Activated CD4-positive, alpha-beta T cell treated with anti-CD3 and anti-CD28 coated beads, Interleukin-2, amount 10 ng/mL, durations not matched to agents 24 days and 14 days (primary cell): ENCODE data around the gene INSM1. TPM values are rescaled to one million over a fixed set of nuclear protein-coding genes. Genes with fewer than 3 reads are reported as not detected.

Source experiments
- DNase-seq: peaks from one replicate; pipeline ENCODE4 v3.0.0; 2022
- H3K27ac Mint-ChIP-seq: one replicate; pipeline ENCODE4 v1.8.0; 2022; ENCODE audit warnings: mild to moderate bottlenecking, mixed read lengths
- H3K27me3 Mint-ChIP-seq: one replicate; pipeline ENCODE4 v1.8.0; 2022; ENCODE audit warnings: mixed read lengths
- H3K36me3 Mint-ChIP-seq: one replicate; pipeline ENCODE4 v1.8.0; 2022; ENCODE audit warnings: low read depth, mild to moderate bottlenecking, mixed read lengths
- H3K4me1 Mint-ChIP-seq: one replicate; pipeline ENCODE4 v1.8.0; 2021; ENCODE audit warnings: mixed read lengths
- H3K4me3 Mint-ChIP-seq: one replicate; pipeline ENCODE4 v1.8.0; 2022; ENCODE audit warnings: mild to moderate bottlenecking, moderate library complexity, mixed read lengths
- H3K9me3 Mint-ChIP-seq: one replicate; pipeline ENCODE4 v1.8.0; 2021; ENCODE audit warnings: mixed read lengths
- intact Hi-C: fragments of 100-400 bp; cut with micrococcal nuclease; formaldehyde crosslinking; loops from one replicate; pipeline ENCODE4 v1.15.1; 2023
- total RNA-seq: library from RNA; stranded (reverse); gene quantifications from 2 replicates; pipeline ENCODE4 v1.2.3, GENCODE V29; 2022

INSM1 gene
- total RNA-seq, 1 donor from 2014 or later = 46.7 TPM

DNA sequence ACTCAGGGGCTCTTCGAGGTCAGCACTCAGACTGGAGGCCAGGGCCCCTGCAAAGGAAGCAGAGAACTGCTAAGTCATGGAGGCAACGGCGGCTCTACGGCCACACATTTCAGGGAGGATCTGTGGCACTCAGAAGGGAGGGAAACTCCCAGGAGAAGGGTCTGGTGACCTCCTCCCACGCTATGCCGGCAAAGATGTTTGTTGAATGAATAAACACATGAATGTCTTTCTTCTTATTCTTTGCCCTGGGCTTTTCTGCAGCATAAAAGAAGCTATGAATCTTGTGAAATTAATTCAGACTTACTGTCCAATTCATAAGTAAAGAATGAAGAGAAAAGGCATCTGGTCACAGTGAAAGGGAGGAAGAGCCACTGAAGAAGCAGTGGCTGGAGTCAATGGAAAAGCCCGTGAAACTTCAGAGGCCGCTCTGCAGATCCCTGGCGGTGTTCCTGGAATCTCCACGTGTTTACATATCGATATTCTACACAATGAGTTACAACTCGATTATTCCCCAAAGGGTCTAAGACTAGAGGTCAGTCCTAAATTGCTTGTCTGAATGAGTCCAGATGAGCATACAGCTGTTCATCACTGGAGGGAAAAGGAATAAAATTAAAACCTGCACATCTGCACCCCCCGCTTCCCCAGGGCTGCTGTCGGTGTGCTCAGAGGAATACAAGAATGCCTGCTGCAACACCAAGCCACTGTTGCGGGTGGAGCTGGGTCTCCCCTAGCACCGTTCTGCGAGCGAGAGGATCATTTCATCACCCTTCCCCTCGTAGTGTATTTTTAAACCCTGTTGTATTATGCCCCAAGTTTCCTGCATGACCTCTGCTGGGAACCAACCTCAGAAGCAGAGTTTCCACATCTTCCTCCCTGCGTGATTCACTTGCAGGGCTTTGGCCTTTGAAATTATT lies 25.6 kb downstream of the INSM1 start:
- no peak for DNase-seq
- no peak overlapping the region for H3K27ac Mint-ChIP-seq
- no peaks in the 10 kb centered on the region for H3K9me3 Mint-ChIP-seq
- H3K36me3 Mint-ChIP-seq = peaks cover 2% of the 10 kb centered on the region
- H3K27me3 Mint-ChIP-seq = no peaks in the 10 kb centered on the region
- no peaks in the 10 kb centered on the region for H3K4me1 Mint-ChIP-seq
- intact Hi-C loops = no loop called here
- H3K4me3 Mint-ChIP-seq = no peak overlapping the region

DNA sequence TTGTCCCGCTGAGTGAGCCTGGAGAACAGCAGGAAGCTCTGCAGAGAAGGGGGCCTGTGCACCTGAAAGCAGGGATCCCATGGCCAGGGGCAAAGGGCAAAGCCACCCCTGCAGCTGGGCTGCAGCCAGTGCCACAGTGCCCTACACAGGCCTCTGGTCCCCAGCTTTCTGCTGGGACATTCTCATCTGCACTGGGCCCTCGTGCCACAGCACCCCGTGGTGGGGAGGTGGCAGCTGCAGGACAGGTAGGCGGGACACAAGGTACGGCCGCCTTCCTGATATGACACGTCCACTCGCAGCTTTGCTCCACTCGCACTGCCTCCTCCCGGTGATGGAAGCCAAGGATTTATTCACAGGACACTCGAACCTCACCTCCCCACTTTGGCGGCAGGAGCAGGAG lies 27.2 kb downstream of the INSM1 start:
- intact Hi-C loops = no loop called here
- Mint-ChIP-seq H3K9me3 (no peaks in the 10 kb centered on the region), H3K27me3 (no peaks in the 10 kb centered on the region)

DNA sequence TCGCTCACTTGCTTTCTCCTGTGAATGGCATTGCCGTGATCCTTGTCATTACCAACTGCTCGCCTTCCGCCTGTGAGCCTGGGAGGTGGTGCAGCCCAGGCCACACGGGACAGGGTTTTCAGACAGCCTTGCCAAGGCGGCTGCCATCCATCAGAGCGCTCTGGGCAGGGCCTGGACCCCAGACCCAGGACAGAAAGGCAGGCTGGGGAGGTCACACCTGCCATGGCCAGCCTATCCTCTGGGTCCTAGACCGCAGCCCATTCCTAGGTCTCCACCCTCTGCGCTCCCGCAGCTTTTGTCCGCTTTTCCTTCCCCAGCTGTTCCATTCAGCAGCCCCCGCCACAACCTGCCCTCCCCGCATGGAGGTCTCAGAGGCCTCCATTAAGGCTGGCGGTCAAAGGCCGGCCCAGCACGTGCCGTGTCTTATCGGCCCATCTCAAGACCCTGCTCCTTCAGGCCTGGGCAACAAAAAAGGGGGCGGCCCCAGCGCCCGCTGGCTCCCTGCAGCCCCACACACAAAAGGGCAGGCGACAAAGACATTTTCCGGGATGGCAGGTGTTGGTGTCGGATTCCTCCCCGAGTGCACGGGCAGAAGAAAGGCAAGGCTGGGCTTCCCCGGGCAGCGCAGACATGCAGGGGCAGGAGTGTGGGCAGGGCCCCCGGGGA lies 28.1 kb downstream of the INSM1 start:
- H3K27me3 Mint-ChIP-seq = no peaks in the 10 kb centered on the region
- H3K4me1 Mint-ChIP-seq = no peaks in the 10 kb centered on the region
- DNase-seq = no peak
- no peak overlapping the region for H3K27ac Mint-ChIP-seq
- no peaks in the 10 kb centered on the region for H3K9me3 Mint-ChIP-seq
- peaks cover 2% of the 10 kb centered on the region for H3K36me3 Mint-ChIP-seq
- no peak overlapping the region for H3K4me3 Mint-ChIP-seq
- intact Hi-C loops = no loop called here

More for the DNA sequence above, 27.2 kb downstream of the INSM1 start:
- H3K27ac Mint-ChIP-seq = no peak overlapping the region
- no peak overlapping the region for H3K4me3 Mint-ChIP-seq
- no peak for DNase-seq
- H3K36me3 Mint-ChIP-seq = peaks cover 2% of the 10 kb centered on the region
- H3K4me1 Mint-ChIP-seq = no peaks in the 10 kb centered on the region

DNA sequence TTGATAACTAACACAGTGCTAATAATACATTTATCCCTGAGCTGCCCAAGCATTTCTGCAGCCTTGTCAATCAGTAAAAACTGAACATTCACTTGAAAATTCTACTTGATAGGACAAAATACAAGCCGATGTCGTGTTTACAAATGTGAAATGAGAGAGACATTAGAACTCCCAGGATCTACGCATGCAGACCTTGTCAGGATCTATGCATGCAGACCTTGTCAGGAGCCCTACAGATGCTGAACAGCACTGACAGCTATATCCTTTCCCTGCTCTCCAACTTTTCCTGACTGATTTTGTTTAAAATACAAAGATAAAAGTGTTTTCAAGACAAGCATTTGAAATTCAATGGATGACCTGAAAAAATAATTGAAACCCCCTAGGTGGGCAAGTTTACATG lies 28.9 kb downstream of the INSM1 start:
- Mint-ChIP-seq H3K4me3 (no peak overlapping the region), H3K4me1 (no peaks in the 10 kb centered on the region), H3K27me3 (no peaks in the 10 kb centered on the region), H3K36me3 (peaks cover 2% of the 10 kb centered on the region), H3K9me3 (no peaks in the 10 kb centered on the region), H3K27ac (no peak overlapping the region)
- intact Hi-C loops = no loop called here
- no peak for DNase-seq

DNA sequence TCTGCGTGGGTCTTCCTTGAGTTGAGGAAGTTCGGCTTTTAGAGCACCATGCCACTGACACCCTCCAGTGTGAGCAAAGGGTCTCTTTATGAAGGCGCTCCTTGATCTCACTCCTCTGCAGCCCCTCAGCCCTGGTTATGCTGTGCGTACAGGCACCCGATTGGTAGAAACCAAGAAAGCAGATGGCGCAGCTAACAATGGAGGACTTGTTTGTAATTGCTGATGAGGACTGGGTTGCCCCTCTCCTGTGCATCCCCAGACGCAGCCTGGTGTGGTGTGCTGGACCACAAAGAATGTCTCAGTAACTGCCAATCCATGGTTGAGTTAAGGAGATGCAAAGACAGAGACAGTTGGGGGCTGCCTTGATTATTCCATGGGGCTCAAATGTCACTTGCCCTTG lies 30.2 kb downstream of the INSM1 start:
- no peaks in the 10 kb centered on the region for H3K27me3 Mint-ChIP-seq
- H3K36me3 Mint-ChIP-seq = no peaks in the 10 kb centered on the region
- no peak overlapping the region for H3K4me3 Mint-ChIP-seq
- H3K4me1 Mint-ChIP-seq = no peaks in the 10 kb centered on the region
- no peaks in the 10 kb centered on the region for H3K9me3 Mint-ChIP-seq
- intact Hi-C loops = no loop called here
- no peak overlapping the region for H3K27ac Mint-ChIP-seq
- DNase-seq = no peak

DNA sequence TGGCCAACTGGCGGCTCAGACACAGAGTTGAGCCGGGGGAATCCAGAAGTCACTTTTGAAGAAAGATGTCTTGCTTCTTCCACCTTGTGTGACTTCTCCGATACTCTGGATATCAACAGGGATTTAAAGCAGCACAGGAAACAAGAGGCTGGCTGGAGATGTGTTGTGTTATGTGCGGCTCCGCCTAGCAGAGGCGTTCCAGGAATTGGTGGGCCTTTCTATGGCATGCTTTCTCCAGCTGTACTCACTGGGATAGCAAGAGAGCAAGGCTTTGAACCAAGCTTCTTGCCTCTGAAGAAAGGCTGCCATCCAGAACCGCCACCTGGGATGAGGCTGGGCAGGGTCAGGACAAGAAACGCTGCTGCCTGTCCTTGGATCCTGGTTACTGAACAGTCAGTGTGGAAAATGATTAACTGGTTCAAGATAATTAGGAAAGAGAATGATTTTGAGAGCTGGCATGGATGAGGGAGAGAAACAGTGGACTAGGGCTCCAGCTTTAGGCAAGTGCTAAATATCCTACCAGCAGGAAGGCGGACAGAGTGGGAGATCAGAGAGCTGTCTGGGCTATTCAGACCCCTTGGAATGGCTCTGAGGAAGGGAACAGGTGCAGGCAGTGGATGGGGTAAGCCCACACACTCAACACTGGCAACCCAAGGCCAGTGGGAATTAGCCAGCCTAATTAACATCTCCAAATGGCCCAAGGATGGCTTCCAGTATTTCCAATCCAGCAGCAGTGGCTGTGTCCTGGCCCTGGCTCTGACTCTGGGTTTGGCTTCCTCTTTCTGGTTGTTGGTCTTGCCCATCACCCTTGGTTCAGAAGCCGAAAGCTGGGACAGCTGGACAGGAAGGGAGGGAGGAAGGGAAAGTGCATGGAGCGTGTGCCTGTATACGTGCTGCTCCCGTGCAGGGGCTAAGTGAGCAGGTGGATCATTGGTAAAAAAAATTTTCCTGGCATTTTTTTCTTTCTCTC lies 31.9 kb downstream of the INSM1 start:
- Mint-ChIP-seq H3K4me1 (no peaks in the 10 kb centered on the region), H3K4me3 (no peak overlapping the region), H3K27ac (no peak overlapping the region), H3K9me3 (no peaks in the 10 kb centered on the region), H3K27me3 (no peaks in the 10 kb centered on the region), H3K36me3 (no peaks in the 10 kb centered on the region)
- no peak for DNase-seq
- intact Hi-C loops = no loop called here

DNA sequence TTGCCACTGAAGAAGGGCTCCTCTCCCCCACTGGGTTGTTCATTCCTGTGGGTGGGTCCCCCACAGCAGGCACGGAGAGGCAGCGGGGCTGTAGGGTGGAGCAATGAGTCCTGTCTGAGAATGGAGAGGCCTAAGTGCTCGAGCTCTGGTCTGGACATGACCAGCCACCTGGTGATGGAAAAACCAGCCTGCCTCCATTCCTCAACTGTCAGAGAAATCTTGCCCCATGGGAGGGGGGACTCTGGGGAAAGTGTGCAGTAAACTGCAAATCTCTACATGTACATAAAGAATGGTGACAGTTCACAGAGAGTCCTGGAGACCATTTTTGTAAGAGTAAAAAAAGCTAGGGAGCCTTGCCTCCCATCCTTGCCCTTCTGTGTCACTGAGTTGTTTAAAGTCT lies 34.1 kb downstream of the INSM1 start:
- H3K27me3 Mint-ChIP-seq = no peaks in the 10 kb centered on the region
- H3K27ac Mint-ChIP-seq = no peak overlapping the region
- H3K4me3 Mint-ChIP-seq = no peak overlapping the region
- peaks cover 2% of the 10 kb centered on the region for H3K36me3 Mint-ChIP-seq
- DNase-seq = no peak
- intact Hi-C loops = no loop called here
- no peaks in the 10 kb centered on the region for H3K4me1 Mint-ChIP-seq
- H3K9me3 Mint-ChIP-seq = no peaks in the 10 kb centered on the region

DNA sequence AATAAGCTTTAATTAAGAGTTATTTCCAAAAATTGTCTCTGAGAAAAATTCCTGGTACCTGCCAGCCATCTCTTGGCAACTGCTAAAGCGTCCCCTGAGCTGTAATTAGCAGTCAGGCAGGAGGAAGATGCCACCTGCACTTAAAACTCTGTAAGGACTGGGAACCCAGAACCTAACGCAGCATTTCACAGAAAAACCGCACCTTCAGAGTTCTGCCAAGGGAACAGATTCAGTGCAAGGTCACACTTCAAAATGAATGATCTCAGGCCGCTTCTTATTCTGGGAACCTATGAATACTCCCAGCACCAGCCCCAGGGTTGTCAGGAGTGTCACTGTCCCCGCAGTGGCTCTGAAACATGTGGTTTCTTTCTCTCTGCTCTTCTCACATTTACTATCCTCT lies 36.7 kb downstream of the INSM1 start:
- Mint-ChIP-seq H3K9me3 (no peaks in the 10 kb centered on the region), H3K4me3 (no peak overlapping the region), H3K27me3 (no peaks in the 10 kb centered on the region), H3K27ac (no peak overlapping the region), H3K36me3 (peaks cover 2% of the 10 kb centered on the region), H3K4me1 (no peaks in the 10 kb centered on the region)
- intact Hi-C loops = loop anchor here (5.0 kb wide), 1 partner anchor 42 kb away; no protein-coding TSS in a partner anchor
- no peak for DNase-seq

DNA sequence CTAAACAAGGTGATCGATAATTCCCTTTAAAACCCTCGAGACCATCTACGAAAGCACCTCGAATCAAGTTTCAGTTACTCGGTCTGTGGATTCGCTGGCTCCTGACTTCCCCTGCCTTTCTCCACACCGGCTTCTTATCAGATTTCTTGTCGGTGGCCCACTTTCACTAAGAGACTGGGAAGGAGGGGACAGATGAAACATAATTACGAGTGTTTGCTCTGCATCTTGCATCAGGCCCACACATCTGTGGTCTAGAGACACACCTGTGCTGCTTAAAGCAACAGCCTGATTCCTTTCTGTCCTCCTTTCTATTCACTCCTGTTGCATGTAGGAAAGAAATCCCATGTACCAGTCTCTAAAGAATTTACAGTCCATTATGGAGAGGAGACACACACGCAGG lies 37.7 kb downstream of the INSM1 start:
- intact Hi-C loops = loop anchor here (5.0 kb wide), 1 partner anchor 43 kb away; no protein-coding TSS in a partner anchor
- no peak overlapping the region for H3K27ac Mint-ChIP-seq
- no peak overlapping the region for H3K4me3 Mint-ChIP-seq

DNA sequence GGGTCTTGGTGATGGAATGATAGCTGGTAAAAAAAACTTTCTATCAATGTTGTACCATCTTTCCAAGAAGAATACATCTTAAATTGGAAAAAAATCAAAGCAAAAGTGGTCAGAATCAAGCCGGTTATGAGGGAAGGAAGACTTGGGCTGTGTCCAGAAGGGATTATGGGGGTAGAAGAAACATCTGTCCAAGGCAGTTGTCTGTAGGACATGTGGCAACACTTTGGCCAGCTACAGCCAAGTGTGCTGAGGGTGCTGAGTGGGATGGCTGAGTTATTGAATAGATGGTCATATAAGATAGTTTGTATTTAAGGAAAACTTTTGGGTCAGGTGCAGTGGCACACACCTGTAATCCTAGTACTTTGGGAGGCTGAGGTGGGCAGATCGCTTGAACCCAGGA lies 38.4 kb downstream of the INSM1 start:
- H3K27me3 Mint-ChIP-seq = no peaks in the 10 kb centered on the region
- no peak for DNase-seq
- peaks cover 2% of the 10 kb centered on the region for H3K4me1 Mint-ChIP-seq
- peaks cover 2% of the 10 kb centered on the region for H3K36me3 Mint-ChIP-seq
- H3K4me3 Mint-ChIP-seq = no peak overlapping the region
- H3K27ac Mint-ChIP-seq = no peak overlapping the region
- H3K9me3 Mint-ChIP-seq = no peaks in the 10 kb centered on the region
- intact Hi-C loops = loop anchor here (5.0 kb wide), 1 partner anchor 44 kb away; no protein-coding TSS in a partner anchor

More for the DNA sequence above, 37.7 kb downstream of the INSM1 start:
- H3K36me3 Mint-ChIP-seq = peaks cover 2% of the 10 kb centered on the region
- no peaks in the 10 kb centered on the region for H3K4me1 Mint-ChIP-seq
- H3K9me3 Mint-ChIP-seq = no peaks in the 10 kb centered on the region
- no peaks in the 10 kb centered on the region for H3K27me3 Mint-ChIP-seq
- DNase-seq = no peak

DNA sequence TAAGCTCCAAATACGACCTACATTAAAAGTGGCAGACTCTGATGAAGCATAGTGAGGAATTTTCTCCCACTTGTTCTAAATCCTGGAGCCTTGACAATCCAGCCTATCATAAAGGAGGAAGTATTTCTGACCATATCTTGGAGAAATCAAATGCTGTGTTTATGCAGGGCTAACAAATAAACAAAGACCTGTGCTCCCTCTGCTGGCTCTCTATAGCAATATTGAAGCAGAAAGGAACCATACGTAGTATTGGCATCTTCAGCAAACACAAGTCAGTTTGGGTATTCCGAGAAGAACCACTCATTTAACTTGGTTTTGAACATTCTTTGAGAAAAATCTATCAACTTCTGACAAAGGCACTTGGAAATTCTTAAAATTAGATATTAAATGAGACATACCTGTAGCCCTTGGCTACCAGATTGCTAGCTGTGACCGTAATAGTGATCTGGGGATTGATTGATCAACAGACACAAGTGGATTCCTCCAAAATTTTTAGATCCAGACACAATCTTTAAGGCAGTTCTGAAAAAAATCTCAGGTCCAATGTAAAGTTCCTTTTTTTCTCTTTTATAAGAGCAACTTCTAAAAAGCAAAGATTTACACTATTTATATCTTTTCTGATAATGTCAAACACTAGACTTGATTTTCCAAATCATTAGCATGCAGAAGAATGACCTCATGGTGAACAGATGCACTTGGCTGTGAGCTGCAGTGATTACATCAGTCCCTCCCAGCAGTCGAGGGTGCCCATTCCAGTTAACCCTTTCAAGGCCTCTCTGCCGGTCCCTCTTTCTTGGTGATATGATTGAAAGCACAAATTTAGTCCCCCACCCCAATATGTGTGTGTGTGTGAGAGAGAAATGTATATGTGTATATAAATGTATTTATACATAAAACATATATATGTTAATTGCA lies 40.2 kb downstream of the INSM1 start:
- H3K9me3 Mint-ChIP-seq = no peaks in the 10 kb centered on the region
- peaks cover 14% of the 10 kb centered on the region for H3K4me1 Mint-ChIP-seq
- no peak for DNase-seq
- peaks cover 2% of the 10 kb centered on the region for H3K36me3 Mint-ChIP-seq
- H3K4me3 Mint-ChIP-seq = no peak overlapping the region
- intact Hi-C loops = loop anchor here (5.0 kb wide), 1 partner anchor 46 kb away; no protein-coding TSS in a partner anchor
- H3K27ac Mint-ChIP-seq = no peak overlapping the region
- no peaks in the 10 kb centered on the region for H3K27me3 Mint-ChIP-seq

DNA sequence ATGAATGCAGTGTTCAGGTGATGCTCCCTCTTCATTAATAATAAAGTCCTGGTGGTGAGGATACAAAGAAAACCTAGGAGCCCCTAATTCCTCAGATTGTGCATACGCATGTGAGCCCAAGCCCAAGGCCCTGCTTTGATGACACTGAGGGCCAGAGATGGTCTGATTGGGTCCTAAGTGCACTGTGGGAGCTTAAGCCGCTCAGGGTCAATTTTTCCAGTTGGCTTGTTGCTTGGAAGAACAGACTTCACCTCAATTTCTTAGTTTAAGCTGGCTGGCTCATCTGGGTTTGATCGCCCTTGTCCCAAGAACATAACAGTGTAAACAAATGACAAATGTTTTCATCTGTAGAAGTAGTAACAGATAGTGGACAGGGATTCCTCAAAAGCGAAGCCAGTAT lies 41.4 kb downstream of the INSM1 start:
- Mint-ChIP-seq H3K4me3 (no peak overlapping the region), H3K36me3 (peaks cover 2% of the 10 kb centered on the region)

More for the DNA sequence above, 41.4 kb downstream of the INSM1 start:
- H3K4me1 Mint-ChIP-seq = peaks cover 20% of the 10 kb centered on the region
- H3K27ac Mint-ChIP-seq = no peak overlapping the region
- H3K27me3 Mint-ChIP-seq = no peaks in the 10 kb centered on the region
- intact Hi-C loops = loop anchor here (5.0 kb wide), 1 partner anchor 47 kb away; no protein-coding TSS in a partner anchor
- DNase-seq = no peak
- no peaks in the 10 kb centered on the region for H3K9me3 Mint-ChIP-seq
